ENCODE data around the gene EMCN. TPM values are rescaled to one million over a fixed set of nuclear protein-coding genes. Genes with fewer than 3 reads are reported as not detected.

Gene EMCN
- total and polyA plus RNA-seq, 10 of the 15 experiments (the other 5 are each of a cell fraction or from before 2014, with no cell fraction given) = not detected

DNA sequence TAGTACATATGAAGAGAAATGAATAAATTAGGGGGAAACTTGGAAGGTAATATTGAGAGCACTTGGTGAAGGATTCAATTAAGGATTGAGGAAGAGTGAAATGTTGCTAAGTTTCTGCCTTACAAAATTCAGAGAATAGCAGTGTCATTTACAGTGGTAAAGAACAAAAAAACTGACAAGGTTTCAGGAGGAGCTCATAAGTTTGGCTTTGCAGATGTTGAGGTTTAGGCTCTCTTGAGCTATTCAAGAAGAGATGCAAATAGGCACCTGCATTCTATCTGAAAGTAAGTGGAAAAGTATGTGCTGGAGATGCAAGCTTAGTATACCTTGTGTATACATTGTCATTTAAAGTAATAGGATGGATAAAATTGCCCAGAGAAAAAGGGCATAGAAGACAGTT lies 22.3 kb upstream of the EMCN start:
- ChIA-PET CTCF (no interaction called here), SMC1A (ENCODE audit: uncharacterized antibody, unreplicated experiment) (no interaction called here)
- TF ChIP-seq YBX1 (IDR thresholded peaks at IDR 0.05) = no peak
- TF ChIP-seq, protein P1, sequence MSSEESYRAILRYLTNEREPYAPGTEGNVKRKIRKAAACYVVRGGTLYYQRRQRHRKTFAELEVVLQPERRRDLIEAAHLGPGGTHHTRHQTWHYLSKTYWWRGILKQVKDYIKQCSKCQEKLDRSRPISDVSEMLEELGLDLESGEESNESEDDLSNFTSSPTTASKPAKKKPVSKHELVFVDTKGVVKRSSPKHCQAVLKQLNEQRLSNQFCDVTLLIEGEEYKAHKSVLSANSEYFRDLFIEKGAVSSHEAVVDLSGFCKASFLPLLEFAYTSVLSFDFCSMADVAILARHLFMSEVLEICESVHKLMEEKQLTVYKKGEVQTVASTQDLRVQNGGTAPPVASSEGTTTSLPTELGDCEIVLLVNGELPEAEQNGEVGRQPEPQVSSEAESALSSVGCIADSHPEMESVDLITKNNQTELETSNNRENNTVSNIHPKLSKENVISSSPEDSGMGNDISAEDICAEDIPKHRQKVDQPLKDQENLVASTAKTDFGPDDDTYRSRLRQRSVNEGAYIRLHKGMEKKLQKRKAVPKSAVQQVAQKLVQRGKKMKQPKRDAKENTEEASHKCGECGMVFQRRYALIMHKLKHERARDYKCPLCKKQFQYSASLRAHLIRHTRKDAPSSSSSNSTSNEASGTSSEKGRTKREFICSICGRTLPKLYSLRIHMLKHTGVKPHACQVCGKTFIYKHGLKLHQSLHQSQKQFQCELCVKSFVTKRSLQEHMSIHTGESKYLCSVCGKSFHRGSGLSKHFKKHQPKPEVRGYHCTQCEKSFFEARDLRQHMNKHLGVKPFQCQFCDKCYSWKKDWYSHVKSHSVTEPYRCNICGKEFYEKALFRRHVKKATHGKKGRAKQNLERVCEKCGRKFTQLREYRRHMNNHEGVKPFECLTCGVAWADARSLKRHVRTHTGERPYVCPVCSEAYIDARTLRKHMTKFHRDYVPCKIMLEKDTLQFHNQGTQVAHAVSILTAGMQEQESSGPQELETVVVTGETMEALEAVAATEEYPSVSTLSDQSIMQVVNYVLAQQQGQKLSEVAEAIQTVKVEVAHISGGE (CRISPR knock-in tag; IDR thresholded peaks at IDR 0.05) = no peak
- no peak for TF ChIP-seq EZH2 (IDR thresholded peaks at IDR 0.05; ENCODE audit: borderline replicate concordance, control insufficient read depth, low read depth, low read length)
- no peak for TF ChIP-seq MTA2 (IDR thresholded peaks at IDR 0.05; ENCODE audit: low read depth)
- TF ChIP-seq RFX5 (IDR thresholded peaks at IDR 0.05; ENCODE audit: low read depth, low read length) = no peak
- TF ChIP-seq NRF1 (conservative IDR thresholded peaks at IDR 0.05; ENCODE audit: low read depth, low read length) = no peak
- no peak for TF ChIP-seq MYC (IDR thresholded peaks at IDR 0.05; ENCODE audit: insufficient read depth, insufficient read length, insufficient replicate concordance, low read length, severe bottlenecking)
- no peak for TF ChIP-seq CREM (IDR thresholded peaks at IDR 0.05; ENCODE audit: low read depth)
- TF ChIP-seq, protein P2, sequence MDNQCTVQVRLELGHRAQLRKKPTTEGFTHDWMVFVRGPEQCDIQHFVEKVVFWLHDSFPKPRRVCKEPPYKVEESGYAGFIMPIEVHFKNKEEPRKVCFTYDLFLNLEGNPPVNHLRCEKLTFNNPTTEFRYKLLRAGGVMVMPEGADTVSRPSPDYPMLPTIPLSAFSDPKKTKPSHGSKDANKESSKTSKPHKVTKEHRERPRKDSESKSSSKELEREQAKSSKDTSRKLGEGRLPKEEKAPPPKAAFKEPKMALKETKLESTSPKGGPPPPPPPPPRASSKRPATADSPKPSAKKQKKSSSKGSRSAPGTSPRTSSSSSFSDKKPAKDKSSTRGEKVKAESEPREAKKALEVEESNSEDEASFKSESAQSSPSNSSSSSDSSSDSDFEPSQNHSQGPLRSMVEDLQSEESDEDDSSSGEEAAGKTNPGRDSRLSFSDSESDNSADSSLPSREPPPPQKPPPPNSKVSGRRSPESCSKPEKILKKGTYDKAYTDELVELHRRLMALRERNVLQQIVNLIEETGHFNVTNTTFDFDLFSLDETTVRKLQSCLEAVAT (IDR thresholded peaks at IDR 0.05) = no peak
- TF ChIP-seq, protein P3, sequence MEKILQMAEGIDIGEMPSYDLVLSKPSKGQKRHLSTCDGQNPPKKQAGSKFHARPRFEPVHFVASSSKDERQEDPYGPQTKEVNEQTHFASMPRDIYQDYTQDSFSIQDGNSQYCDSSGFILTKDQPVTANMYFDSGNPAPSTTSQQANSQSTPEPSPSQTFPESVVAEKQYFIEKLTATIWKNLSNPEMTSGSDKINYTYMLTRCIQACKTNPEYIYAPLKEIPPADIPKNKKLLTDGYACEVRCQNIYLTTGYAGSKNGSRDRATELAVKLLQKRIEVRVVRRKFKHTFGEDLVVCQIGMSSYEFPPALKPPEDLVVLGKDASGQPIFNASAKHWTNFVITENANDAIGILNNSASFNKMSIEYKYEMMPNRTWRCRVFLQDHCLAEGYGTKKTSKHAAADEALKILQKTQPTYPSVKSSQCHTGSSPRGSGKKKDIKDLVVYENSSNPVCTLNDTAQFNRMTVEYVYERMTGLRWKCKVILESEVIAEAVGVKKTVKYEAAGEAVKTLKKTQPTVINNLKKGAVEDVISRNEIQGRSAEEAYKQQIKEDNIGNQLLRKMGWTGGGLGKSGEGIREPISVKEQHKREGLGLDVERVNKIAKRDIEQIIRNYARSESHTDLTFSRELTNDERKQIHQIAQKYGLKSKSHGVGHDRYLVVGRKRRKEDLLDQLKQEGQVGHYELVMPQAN (conservative IDR thresholded peaks at IDR 0.05) = no peak
- no peak for TF ChIP-seq CREB1 (IDR thresholded peaks at IDR 0.05; ENCODE audit: low read depth)
- TF ChIP-seq ZNF217 (IDR thresholded peaks at IDR 0.05) = no peak
- TF ChIP-seq IKZF1 (conservative IDR thresholded peaks at IDR 0.05) = no peak
- no peak for TF ChIP-seq ZNF207 (IDR thresholded peaks at IDR 0.05; ENCODE audit: borderline replicate concordance)
- no peak for TF ChIP-seq ZNF24 (IDR thresholded peaks at IDR 0.05)
- TF ChIP-seq, protein P4, sequence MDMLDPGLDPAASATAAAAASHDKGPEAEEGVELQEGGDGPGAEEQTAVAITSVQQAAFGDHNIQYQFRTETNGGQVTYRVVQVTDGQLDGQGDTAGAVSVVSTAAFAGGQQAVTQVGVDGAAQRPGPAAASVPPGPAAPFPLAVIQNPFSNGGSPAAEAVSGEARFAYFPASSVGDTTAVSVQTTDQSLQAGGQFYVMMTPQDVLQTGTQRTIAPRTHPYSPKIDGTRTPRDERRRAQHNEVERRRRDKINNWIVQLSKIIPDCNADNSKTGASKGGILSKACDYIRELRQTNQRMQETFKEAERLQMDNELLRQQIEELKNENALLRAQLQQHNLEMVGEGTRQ (IDR thresholded peaks at IDR 0.05; ENCODE audit: borderline replicate concordance, low read depth, low read length) = no peak
- TF ChIP-seq YY1 (IDR thresholded peaks at IDR 0.05; ENCODE audit: low read depth, low read length) = no peak

More for the DNA sequence above, 22.3 kb upstream of the EMCN start:
- ATAC-seq = no peak
- ChIA-PET POLR2A (no interaction called here), RAD21 (ENCODE audit: unreplicated experiment) (no interaction called here)
- in situ Hi-C loops (cut with MboI) (no loop called here), intact Hi-C loops (cut with micrococcal nuclease; ENCODE audit: unreplicated experiment) (no loop called here)
- Histone ChIP-seq H3K9ac (ENCODE audit: control insufficient read depth, insufficient read depth, low read length) (no peak overlapping the region), H2AFZ (ENCODE audit: control insufficient read depth, low read depth, low read length) (no peak overlapping the region), H3K4me2 (ENCODE audit: control insufficient read depth, insufficient read depth) (no peak overlapping the region), H3K9me3 (replicated peaks; ENCODE audit: control insufficient read depth, insufficient read depth, low read length) (no peaks in the 10 kb centered on the region), H3K79me2 (ENCODE audit: control insufficient read depth, insufficient read depth, low read length) (no peaks in the 10 kb centered on the region), H4K20me1 (ENCODE audit: control insufficient read depth, insufficient read depth) (no peaks in the 10 kb centered on the region), H3K4me3 (no peak overlapping the region), H3K27ac (ENCODE audit: control insufficient read depth, insufficient read depth) (no peak overlapping the region), H3K36me3 (ENCODE audit: control insufficient read depth in 2 of 2, insufficient read depth in 2 of 2, low read length in 1 of 2) (no peaks in the 10 kb centered on the region), H3K27me3 (replicated peaks in 1 of 2; ENCODE audit: control insufficient read depth in 2 of 2, insufficient read depth in 2 of 2, low read length in 1 of 2) (no peaks in the 10 kb centered on the region), H3K4me1 (ENCODE audit: control insufficient read depth, insufficient read depth, low read length) (no peaks in the 10 kb centered on the region)
- FAIRE-seq = no peak
- no TSS peak for BruUV-seq (replicated peaks)
- no peak for DNase-seq (ENCODE audit: low read depth, low spot score)
